ENCODE data around the gene OR56A5.

The OR56A5 gene

DNA sequence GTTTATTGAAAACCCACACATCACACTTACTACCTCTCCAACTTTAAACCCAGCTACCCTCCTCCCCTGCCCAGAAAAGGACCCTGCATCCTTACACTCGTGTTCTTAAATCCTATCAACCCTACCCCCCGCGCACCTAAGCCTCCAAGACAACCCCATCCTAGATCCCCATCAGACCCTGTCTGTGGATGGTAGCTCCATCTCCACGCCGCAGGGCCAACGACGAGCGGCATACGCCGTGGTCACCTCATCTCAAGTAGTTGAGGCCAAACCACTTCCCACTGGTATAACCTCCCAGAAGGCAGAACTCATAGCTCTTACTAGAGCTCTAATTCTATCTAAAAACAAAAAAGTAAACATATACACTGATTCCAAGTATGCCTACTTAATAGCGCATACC is 35.6 kb downstream of the OR56A5 start:
- no peak for DNase-seq (ENCODE audit: low read depth)

DNA sequence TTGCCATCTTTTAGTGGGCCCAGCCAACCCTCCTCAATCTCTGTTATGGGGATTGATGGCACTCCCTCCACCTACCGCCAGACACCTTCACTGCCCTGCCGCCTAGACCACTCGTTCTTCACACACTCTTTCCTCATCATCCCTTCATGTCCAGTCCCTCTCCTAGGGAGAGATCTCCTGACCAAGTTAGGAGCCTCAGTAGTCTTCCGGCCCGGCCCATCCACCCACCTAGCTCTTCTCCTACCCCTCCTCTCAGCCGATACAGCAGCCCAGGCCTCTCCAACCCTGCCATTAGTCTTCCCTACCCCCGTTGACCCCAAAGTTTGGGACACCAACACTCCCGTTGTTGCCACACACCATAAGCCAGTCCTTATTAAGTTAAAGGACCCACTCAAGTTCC is 37.2 kb downstream of the OR56A5 start:
- DNase-seq (ENCODE audit: low read depth) = no peak

DNA sequence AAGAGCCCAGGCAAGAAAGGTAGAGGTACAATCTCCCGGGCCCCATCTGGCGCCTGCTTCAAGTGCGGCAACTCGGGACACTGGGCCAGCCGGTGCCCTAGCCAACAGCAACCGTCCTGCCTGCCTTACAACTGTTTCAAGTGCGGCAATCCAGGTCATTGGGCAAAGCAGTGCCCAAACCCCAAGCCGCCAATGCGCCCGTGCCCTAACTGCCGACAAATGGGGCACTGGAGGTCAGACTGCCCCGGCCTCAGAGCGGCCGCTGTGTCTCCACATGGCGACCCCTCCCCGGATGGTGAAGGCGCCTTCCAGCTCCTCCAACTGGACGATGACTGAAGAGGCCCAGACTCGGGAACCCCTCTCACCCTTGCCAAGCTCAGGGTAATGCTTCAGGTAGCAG is 37.7 kb downstream of the OR56A5 start:
- DNase-seq (ENCODE audit: low read depth) = no peak

DNA sequence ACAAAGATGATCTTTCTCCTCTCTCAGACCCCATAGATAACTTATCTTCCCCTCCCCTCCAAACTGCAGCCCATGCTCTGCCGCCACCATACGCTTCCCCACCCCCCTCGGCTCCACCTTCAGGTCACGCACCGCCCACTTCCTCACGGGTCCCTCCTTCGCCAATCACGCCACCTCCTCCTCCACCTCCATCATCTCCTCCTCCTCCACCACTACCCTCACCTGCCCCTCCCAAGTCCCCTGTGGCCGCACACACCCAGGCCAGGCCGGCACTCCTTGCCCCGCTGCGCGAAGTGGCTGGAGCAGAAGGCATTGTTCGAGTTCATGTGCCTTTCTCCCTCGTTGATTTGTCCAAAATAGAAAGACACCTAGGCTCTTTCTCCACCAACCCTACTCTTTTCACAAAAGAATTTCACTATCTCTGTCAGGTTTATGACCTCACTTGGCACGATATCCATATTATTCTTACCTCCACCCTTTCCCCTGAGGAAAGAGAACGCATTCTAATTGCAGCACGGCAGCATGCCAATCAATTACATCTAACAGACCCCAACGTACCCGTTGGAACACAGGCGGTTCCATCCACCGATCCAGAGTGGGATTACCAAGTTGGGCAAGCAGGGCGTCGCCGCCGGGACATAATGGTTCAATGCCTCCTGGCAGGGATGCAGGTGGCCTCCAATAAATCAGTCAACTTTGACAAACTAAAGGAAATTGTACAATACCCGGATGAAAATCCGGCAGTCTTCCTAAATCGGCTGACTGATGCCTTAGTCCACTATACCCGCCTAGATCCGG is 38.5 kb downstream of the OR56A5 start:
- DNase-seq (ENCODE audit: low read depth) = no peak

GRCh38 chr11:5928811-5929210 is 39.5 kb downstream of the OR56A5 start:
- DNase-seq (ENCODE audit: low read depth) = no peak

DNA sequence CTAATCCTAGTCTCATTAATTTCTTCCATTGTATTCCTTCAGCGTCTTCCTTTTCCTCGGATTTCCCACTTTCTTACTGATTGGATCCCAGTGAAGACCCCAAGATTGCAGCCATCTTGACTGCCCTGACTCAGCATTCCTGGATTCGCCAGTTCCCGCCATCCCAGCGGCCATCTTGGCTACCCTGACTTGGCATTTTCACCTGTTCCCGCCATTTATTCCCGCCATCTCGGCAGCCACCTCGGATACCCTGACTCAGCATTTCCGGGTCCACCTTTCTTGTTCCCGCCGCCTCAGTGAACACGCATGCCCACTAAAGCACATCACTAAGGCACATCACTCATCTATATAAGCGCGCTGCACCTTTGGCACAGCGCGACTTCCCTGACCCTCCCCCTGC is 40.0 kb downstream of the OR56A5 start:
- no peak for DNase-seq (ENCODE audit: low read depth)

DNA sequence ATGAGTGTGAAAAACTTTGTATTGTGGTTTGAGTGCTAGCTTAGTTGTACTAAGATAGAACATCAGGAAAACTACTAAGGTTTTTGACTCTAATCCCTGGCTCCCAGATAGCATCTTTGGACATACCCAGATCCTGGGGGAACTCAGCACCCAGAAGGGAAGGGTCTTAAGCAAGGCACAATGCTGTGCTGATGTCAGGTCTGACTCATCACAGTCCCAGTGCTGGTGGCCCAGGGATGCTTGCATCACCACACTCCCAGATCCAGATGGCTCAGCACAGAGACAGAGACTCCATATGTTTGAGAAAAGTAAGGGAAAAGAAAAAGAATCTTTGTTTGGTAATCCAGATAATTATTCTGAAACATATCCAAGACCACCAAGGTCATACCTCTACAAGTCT is 44.5 kb downstream of the OR56A5 start:
- DNase-seq (ENCODE audit: low read depth) = no peak

DNA sequence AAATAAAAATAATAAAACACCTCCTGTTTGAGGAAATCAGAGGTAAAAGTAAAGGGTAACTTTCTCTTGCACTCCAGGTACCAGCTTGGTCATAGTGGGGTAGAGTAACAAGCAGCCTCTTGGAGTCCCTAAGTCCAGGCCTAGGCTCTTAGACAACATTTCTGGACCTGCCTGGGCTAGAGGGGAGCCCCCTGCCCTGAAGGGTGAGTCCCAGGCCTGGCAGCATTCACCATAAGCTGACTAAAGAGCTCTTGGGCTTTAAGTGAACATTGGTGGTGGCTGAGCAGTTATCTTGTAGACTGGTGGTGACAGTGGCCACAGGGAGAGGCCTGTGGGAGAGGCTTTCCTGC is 44.9 kb downstream of the OR56A5 start:
- no peak for DNase-seq (ENCODE audit: low read depth)

GRCh38 chr11:5922749-5923426 is 45.4 kb downstream of the OR56A5 start:
- no peak for DNase-seq (ENCODE audit: low read depth)

All from stimulated activated CD8-positive, alpha-beta memory T cell treated with anti-CD3 and anti-CD28 coated beads, Interleukin-4, amount 100 ng/mL, for 24 hours (primary cell).